Naive thymus-derived CD4-positive, alpha-beta T cell (primary cell): ENCODE measurements around the gene THAP7. TPM values are rescaled to one million over a fixed set of nuclear protein-coding genes. Genes with fewer than 3 reads are reported as not detected.

Source experiments
- ATAC-seq: fragments of 150-1000 bp; cut with Tn5 transposase; 2 replicates; pipeline ENCODE4 v1.10.0; 2021; ENCODE audit warnings: mild to moderate bottlenecking, moderate library complexity
- CTCF ChIA-PET: fragments of 350-600 bp; sonication (Branson Sonifier 250); formaldehyde crosslinking; loops from one replicate; lab custom pipeline; 2021; ENCODE audit warnings: antibody characterized with exemption; lab: Charles Lee
- POLR2A ChIA-PET: fragments of 350-600 bp; sonication (Branson Sonifier 250); formaldehyde crosslinking; loops from one replicate; lab custom pipeline; 2021; ENCODE audit warnings: antibody characterized with exemption, inconsistent platforms; lab: Charles Lee
- DNase-seq, 9 donors: peaks; one replicate each; pipeline versions ENCODE4 v3.0.0 to v3.0.0-alpha.2; 2020 to 2022; ENCODE audit warnings: mixed read lengths in 1 of 9
- H3K27ac ChIP-seq: one replicate; pipeline ENCODE4 v1.7.0; 2013; ENCODE audit warnings: mild to moderate bottlenecking, low read depth, low read length, moderate library complexity
- H3K27me3 ChIP-seq, 2 donors: one replicate each; pipeline ENCODE4 v1.7.0; 2013; ENCODE audit warnings: low read length in 2 of 2, mild to moderate bottlenecking in 2 of 2, moderate library complexity in 2 of 2; ENCODE audit not compliant: control insufficient read depth in 2 of 2, insufficient read depth in 2 of 2
- H3K36me3 ChIP-seq, 3 experiments: 1 replicate in 2 of 3; 2 replicates in 1 of 3; pipeline ENCODE4 v1.7.0; 2013; ENCODE audit warnings: low read length in 3 of 3, mild to moderate bottlenecking in 3 of 3, moderate library complexity in 1 of 3; ENCODE audit not compliant: insufficient read depth in 3 of 3, control insufficient read depth in 2 of 3
- H3K4me1 ChIP-seq, 2 donors: one replicate each; pipeline ENCODE4 v1.7.0; 2013; ENCODE audit warnings: low read length in 2 of 2, mild to moderate bottlenecking in 2 of 2, moderate library complexity in 1 of 2; ENCODE audit not compliant: control insufficient read depth in 2 of 2, insufficient read depth in 2 of 2
- H3K4me3 ChIP-seq: 2 replicates; pipeline ENCODE4 v1.7.0; 2013; ENCODE audit warnings: mild to moderate bottlenecking, low read length
- H3K9me3 ChIP-seq, 3 experiments: 1 replicate in 2 of 3; 2 replicates in 1 of 3; pipeline ENCODE4 v1.7.0; 2013; ENCODE audit warnings: low read length in 3 of 3; ENCODE audit not compliant: control insufficient read depth in 2 of 3
- H3K27ac Mint-ChIP-seq, 9 donors: one replicate each; pipeline ENCODE4 v1.8.0; 2020 to 2022; ENCODE audit warnings: mixed read lengths in 9 of 9, mild to moderate bottlenecking in 8 of 9, moderate library complexity in 5 of 9, inconsistent platforms in 2 of 9
- H3K27me3 Mint-ChIP-seq, 5 donors: one replicate each; pipeline ENCODE4 v1.8.0; 2021 to 2022; ENCODE audit warnings: mixed read lengths in 5 of 5, mild to moderate bottlenecking in 1 of 5
- H3K36me3 Mint-ChIP-seq, 5 donors: one replicate each; pipeline ENCODE4 v1.8.0; 2020 to 2022; ENCODE audit warnings: mixed read lengths in 5 of 5, mild to moderate bottlenecking in 3 of 5, inconsistent platforms in 1 of 5
- H3K4me1 Mint-ChIP-seq, 7 donors: one replicate each; pipeline ENCODE4 v1.8.0; 2020 to 2022; ENCODE audit warnings: mixed read lengths in 7 of 7, mild to moderate bottlenecking in 3 of 7, inconsistent platforms in 1 of 7
- H3K4me3 Mint-ChIP-seq, 10 donors: one replicate each; pipeline ENCODE4 v1.8.0; 2020 to 2022; ENCODE audit warnings: mild to moderate bottlenecking in 10 of 10, mixed read lengths in 10 of 10, moderate library complexity in 6 of 10, inconsistent platforms in 2 of 10
- H3K9me3 Mint-ChIP-seq, 11 donors: one replicate each; pipeline ENCODE4 v1.8.0; 2020 to 2022; ENCODE audit warnings: mixed read lengths in 11 of 11, mild to moderate bottlenecking in 4 of 11, inconsistent platforms in 1 of 11, moderate library complexity in 1 of 11
- intact Hi-C, 2 donors: fragments of 100-400 bp; cut with micrococcal nuclease; formaldehyde crosslinking; loops; one replicate each; pipeline ENCODE4 v1.15.1; 2023
- polyA plus RNA-seq, 2 donors: library from polyadenylated mRNA; unstranded; fragments of 300-500 nt; fragmentation: Illumina TruSeq; gene quantifications; one replicate each; pipeline ENCODE4 v1.2.3, GENCODE V29; 2021
- total RNA-seq, 6 experiments: library from RNA in 5 of 6; stranded (reverse) in 5 of 6; gene quantifications; 1 replicate in 5 of 6; 2 replicates in 1 of 6; pipeline ENCODE4 v1.2.3 and lab custom pipeline; 2021 to 2026

THAP7 gene
- total and polyA plus RNA-seq, 7 experiments from 2014 or later = 25.8 to 73.3 (median 64.7) TPM

DNA sequence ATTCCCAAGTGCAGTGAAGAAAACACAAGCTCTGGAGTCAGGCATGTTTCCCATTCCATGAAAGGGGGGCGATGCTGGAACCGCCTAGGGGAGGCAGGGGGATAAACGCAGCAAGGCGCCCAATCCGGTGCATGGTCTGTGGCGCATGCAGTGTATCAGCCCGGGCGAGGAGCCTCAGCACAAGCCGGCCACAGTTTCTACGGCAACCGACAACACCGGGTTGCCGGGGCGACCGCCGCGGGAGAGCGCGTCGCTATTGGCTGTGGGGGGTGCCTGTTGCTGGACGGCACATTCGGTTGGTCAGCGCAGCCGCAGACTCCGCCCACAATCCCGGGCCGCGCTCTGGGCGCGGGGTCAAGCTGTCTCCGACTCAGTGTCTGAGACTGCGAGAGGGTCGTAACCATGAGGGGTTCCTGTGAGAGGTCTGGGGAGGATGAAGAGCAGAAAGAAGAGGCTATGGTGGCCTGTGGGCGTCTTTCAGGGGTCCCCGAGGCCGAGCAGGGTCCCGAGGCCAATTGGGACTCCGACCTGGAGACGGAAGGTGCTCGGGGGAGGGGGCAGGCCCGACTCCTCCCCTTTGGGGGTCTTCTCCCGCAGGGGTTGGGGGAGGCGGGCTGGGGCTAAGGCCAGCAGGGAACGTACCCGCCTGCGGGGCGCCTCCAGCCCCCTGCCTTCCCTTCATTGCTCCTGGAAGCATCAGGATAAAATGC is 43.8 kb upstream of the THAP7 start, which contains the start of gene LRRC74B:
LRRC74B (plus strand) TSS at position 362 of the 710 bp plus-strand sequence; CDS start at position 403, 41 bp downstream.
- Histone ChIP-seq H3K9me3 (no peaks in the 10 kb centered on the region), H3K27ac (no peak within 1 kb of the TSS), H3K36me3 (no peaks in the 10 kb centered on the region), H3K4me1 (peaks cover 6 to 16% of the 10 kb centered on the region in 2 donors), H3K4me3 (peak within 1 kb of the TSS; percentile 16), H3K27me3 (no peaks in the 10 kb centered on the region)
- ATAC-seq = peak; percentile 97
- peak; percentile 33 to 72 (median 62) for DNase-seq
- peaks cover 0 to 1% (median 0%) of the 10 kb centered on the region in 11 donors for H3K9me3 Mint-ChIP-seq
- H3K4me1 Mint-ChIP-seq = peaks cover 12 to 25% (median 21%) of the 10 kb centered on the region in 7 donors
- peak within 1 kb of the TSS in 6 of 9 donors; percentile 62 to 92 (median 73) for H3K27ac Mint-ChIP-seq
- peaks cover 12 to 31% (median 24%) of the 10 kb centered on the region in 5 donors for H3K27me3 Mint-ChIP-seq
- POLR2A ChIA-PET = interaction anchor here (1.0 kb wide), 1 partner anchor 43 kb away, joined by 3 read pairs; no protein-coding TSS in a partner anchor
- intact Hi-C loops = loop anchor here in 1 of 2 donors (1.0 kb wide), 1 partner anchor 43 kb away; the partner anchor contains the start of gene THAP7
- H3K4me3 Mint-ChIP-seq = peak within 1 kb of the TSS; percentile 51 to 75 (median 68)
- no peaks in the 10 kb centered on the region for H3K36me3 Mint-ChIP-seq
- CTCF ChIA-PET = no interaction called here

DNA sequence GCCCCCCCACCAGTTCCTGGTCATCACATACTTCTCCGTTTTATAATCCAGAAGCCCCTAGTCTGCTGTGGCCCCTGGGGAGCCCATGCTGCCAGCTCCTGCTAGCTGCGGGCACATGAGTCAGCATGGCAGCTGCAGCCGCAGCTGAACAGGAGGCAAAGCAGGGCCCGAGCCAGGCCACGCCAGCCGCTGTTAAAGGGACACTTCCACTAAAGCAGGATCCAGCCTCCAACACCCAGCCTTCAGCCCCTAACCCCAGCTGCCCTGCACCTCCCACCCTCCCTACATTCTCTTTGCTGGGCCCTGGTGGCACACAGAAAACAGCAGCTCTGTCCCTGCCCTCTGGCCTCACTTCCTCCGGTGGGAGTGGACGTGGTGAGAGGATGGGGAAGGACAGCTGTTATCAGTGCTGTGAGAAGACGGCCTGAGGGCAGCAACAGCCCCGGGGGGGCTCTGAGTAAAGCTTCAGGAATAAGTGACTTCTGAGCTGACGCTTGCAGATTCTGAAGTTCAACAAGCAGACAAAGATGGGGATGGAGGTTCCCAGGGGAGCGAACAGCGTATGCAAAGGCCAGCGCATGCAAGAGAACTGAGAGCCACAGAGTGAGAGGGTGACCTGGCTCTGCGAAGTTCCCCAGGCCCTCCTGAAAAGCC is 43.1 kb upstream of the THAP7 start:
- Mint-ChIP-seq H3K36me3 (no peaks in the 10 kb centered on the region), H3K4me3 (peak overlapping the region; percentile 51 to 75 (median 68)), H3K9me3 (peaks cover 0 to 1% (median 0%) of the 10 kb centered on the region in 11 donors), H3K4me1 (peaks cover 12 to 25% (median 21%) of the 10 kb centered on the region in 7 donors), H3K27ac (peak overlapping the region in 5 of 9 donors; percentile 55 to 78 (median 70)), H3K27me3 (peaks cover 13 to 31% (median 26%) of the 10 kb centered on the region in 5 donors)
- H3K27me3 ChIP-seq = no peaks in the 10 kb centered on the region
- POLR2A ChIA-PET = interaction anchor here (0.5 kb wide), 1 partner anchor 175 kb away, joined by 3 read pairs; no protein-coding TSS in a partner anchor
- peak overlapping the region; percentile 16 for H3K4me3 ChIP-seq
- DNase-seq (no peak), ATAC-seq (peak; percentile 30)
- peaks cover 6 to 16% of the 10 kb centered on the region in 2 donors for H3K4me1 ChIP-seq
- H3K36me3 ChIP-seq = no peaks in the 10 kb centered on the region
- H3K9me3 ChIP-seq = no peaks in the 10 kb centered on the region
- no peak overlapping the region for H3K27ac ChIP-seq
- CTCF ChIA-PET = no interaction called here
- intact Hi-C loops = loop anchor here in 1 of 2 donors (1.0 kb wide), 1 partner anchor 43 kb away; the partner anchor contains the start of gene THAP7

DNA sequence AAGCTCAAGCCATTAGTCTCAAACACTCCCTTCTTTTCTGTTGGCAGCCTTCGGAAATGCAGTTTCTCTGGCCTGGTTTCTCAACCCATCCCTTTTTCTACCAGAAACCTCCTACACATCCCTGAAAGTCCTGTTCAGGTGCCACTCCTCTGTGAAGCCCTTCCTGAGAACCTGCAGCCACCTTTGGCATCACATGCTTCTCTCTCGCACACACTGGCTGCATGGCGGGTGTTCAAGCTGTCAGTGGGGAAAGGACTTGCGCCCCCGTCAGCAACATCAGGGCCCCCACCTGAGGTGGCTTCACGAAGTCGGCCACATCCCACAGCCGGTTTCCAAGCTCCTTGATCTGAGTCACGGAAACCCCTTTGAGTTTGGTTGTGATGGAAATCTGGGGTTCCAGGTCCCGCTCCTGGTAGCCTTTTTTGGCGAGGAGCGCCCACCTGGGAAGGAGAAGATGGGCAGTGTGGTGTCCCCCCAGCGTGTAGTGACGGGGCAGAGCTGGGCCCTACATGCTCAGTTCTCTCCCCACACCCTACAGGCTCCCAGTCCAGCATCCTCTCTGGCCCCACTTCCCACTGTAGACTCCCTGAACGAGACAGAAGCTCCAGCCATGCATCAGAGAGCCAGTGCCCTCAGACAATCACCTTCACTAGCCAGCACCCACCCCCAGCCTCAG is 42.1 kb upstream of the THAP7 start:
- Histone ChIP-seq H3K36me3 (no peaks in the 10 kb centered on the region), H3K27me3 (no peaks in the 10 kb centered on the region), H3K9me3 (no peaks in the 10 kb centered on the region), H3K4me1 (peaks cover 6 to 16% of the 10 kb centered on the region in 2 donors), H3K27ac (no peak overlapping the region), H3K4me3 (no peak overlapping the region)
- Mint-ChIP-seq H3K27ac (peak overlapping the region in 1 of 9 donors; percentile 27), H3K4me1 (peaks cover 12 to 25% (median 21%) of the 10 kb centered on the region in 7 donors), H3K9me3 (peaks cover 0 to 1% (median 0%) of the 10 kb centered on the region in 11 donors), H3K27me3 (peaks cover 13 to 34% (median 30%) of the 10 kb centered on the region in 5 donors), H3K36me3 (peaks cover 0 to 3% (median 0%) of the 10 kb centered on the region in 5 donors), H3K4me3 (peak overlapping the region in 2 of 10 donors; percentile 18 to 41)
- ATAC-seq = no peak
- DNase-seq = no peak
- ChIA-PET CTCF (interaction anchor here (0.6 kb wide), 1 partner anchor 1998 kb away, joined by 3 read pairs; no protein-coding TSS in a partner anchor), POLR2A (no interaction called here)
- intact Hi-C loops = no loop called here

DNA sequence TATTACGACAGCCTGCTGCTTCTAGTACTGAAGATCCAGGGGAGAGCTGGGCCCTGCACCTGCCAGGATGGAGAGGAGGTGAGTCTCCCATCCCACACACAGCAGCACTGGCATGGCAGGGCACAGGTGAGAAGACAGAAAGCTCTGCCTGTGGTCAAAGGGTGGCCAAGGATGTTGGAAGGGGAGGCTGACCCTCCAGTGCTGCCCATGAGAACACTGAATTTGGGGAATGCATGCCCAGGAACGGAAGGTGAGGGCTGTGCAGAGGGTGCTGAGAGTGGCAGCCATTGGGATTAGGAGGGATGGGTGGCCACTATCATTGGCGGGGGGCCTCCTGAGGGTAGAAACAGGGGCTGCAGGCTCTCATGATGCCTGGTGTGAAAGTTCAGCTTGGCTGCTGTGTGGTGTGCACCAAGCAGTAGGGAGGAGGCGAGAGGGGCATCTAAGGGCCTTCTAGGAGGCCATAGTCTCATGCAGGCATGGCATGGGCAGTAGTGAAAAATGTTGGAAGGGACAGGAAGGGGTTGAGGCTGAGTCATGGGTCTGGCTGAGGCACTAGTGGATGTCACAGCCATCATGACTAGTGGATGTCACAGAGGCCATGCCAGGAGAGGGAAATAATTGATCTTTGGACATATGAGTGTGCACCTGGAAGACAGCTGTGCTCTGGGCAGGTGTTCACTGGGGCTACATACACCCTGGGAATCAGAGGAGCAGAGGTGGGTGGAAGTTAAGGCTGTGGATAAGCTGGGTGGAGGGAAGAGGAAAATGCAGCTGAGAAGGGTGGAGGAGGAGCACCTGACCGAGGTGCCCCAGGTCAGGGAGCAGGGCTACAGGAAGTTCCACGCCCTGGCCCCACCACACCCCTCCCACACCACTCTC is 41.3 kb upstream of the THAP7 start:
- Mint-ChIP-seq H3K27me3 (peaks cover 16 to 39% (median 32%) of the 10 kb centered on the region in 5 donors), H3K36me3 (peaks cover 0 to 3% (median 0%) of the 10 kb centered on the region in 5 donors), H3K4me1 (peaks cover 12 to 25% (median 21%) of the 10 kb centered on the region in 7 donors), H3K4me3 (peak overlapping the region in 2 of 10 donors; percentile 20 to 41), H3K27ac (peak overlapping the region in 1 of 9 donors; percentile 27), H3K9me3 (peaks cover 0 to 1% (median 0%) of the 10 kb centered on the region in 11 donors)
- Histone ChIP-seq H3K27ac (no peak overlapping the region), H3K27me3 (no peaks in the 10 kb centered on the region), H3K36me3 (no peaks in the 10 kb centered on the region), H3K9me3 (no peaks in the 10 kb centered on the region), H3K4me1 (peaks cover 6 to 16% of the 10 kb centered on the region in 2 donors), H3K4me3 (no peak overlapping the region)
- ChIA-PET POLR2A (no interaction called here), CTCF (no interaction called here)
- intact Hi-C loops = no loop called here
- no peak for DNase-seq
- no peak for ATAC-seq

DNA sequence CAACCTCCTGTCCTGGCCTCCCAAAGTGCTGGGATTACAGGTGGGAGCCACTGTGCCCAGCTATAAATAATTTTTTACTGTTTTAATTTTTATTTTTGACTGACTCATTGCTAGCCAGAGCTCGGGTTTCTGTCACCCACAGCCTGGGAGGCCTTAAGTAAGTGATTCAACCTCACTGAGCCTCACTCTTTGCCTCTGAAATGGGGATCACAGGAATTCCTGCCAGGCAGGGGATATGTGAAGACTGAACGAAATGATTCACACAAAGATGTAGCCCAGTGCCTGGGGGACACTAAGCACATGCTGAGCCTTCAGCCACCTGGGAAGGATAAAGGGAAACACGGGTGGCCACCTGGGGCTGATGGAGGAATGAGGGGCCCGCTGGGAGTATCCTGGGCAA is 40.0 kb upstream of the THAP7 start:
- no peak overlapping the region for H3K4me3 Mint-ChIP-seq
- intact Hi-C loops = no loop called here

More for the DNA sequence above, 40.0 kb upstream of the THAP7 start:
- DNase-seq (no peak), ATAC-seq (no peak)
- no peaks in the 10 kb centered on the region for H3K27me3 ChIP-seq
- H3K4me1 ChIP-seq = peaks cover 6 to 16% of the 10 kb centered on the region in 2 donors
- CTCF ChIA-PET = no interaction called here
- Mint-ChIP-seq H3K4me1 (peaks cover 12 to 25% (median 21%) of the 10 kb centered on the region in 7 donors), H3K36me3 (peaks cover 0 to 3% (median 0%) of the 10 kb centered on the region in 5 donors), H3K9me3 (peaks cover 0 to 1% (median 0%) of the 10 kb centered on the region in 11 donors), H3K27me3 (peaks cover 16 to 44% (median 32%) of the 10 kb centered on the region in 5 donors), H3K27ac (no peak overlapping the region)
- POLR2A ChIA-PET = no interaction called here
- H3K27ac ChIP-seq = no peak overlapping the region
- no peaks in the 10 kb centered on the region for H3K9me3 ChIP-seq
- no peak overlapping the region for H3K4me3 ChIP-seq
- H3K36me3 ChIP-seq = no peaks in the 10 kb centered on the region
